ENCODE measurements around the gene PRKN.
"Not testable (repeated sequence)": the region's sequence is repeated elsewhere in the genome, so short reads cannot be mapped to it uniquely, and the experiment has no call there.

Gene PRKN

DNA sequence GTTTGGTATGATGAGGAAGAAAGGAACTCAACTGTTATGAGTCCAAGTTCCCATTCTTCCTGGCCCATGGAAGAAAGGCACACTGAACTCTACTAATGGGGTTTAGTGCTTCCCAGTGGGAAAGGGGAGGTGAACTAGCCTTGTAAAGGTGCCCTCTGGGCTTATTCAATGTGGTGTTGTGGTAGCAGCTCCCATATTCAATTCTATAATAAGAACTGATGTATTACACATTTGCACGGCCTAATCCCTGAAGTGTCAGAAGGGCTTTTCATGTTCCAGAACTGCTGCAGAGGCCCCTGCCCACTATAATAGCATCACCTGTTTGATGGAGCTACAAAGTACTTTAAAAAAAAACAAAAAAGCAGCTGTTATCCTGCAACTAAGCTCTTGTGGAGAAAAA is 17.1 kb downstream of the PRKN start:
- DNase-seq: no peak

DNA sequence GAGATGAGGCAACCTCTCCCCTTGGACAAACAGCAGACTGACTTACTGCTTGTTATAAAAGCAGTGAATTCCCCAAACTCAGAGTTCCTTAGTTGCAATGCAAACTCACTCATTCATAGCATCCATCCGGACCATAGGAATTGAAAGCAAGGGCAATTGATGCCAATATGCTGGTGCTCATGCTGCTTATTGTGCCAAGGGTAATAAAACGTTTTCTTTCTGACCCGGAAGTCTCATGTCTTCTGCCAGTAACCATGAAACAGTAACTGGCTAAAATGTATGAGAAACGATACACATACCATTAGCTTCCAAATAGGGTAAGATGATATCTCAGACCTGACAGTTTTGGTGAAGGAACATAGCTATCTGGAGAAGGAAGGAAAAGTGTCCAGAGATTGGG is 18.1 kb downstream of the PRKN start:
- DNase-seq: no peak

GRCh38 chr6:162708971-162709370 is 18.6 kb downstream of the PRKN start:
- no peak for DNase-seq

DNA sequence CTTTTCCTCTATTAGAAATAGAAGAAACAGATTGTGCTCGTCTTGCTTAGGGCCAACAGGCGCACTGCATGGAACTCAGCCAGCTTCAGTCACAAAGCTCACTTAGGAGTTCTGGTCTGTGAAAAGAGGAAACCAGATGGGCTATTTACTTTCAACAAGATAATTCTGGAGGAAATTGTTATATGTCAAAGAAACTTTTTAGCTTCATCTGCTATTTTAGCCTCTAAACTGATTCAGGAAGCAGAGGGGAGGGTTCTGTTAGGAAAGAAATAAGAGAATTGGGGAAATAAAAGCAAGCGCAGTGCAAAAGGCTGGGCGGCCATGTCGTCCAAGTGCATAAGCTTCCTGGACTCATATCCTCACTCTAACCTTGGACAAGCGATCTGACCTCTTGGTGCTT is 21.3 kb downstream of the PRKN start:
- no peak for DNase-seq

DNA sequence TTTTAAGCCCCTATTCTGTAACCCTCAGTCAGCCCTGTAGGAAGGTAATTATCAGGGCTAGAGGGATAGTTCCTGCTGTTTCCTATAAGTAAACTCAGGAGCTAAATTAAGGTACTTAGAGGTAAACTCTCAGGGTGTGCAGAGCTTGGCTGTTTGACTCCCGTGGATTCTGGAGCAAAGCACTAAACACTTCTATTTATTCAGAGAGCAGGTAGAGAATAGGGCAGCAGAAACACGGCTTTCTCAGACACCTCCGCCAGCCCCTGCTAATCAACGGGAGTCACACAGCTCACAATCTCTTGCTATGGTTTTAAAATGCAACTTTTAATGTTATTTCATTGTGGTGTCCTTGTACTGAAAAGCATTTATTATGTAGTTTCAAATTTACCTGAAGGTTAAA is 21.8 kb downstream of the PRKN start:
- no peak for DNase-seq

- DNase-seq: no peak
Observed at GRCh38 chr6:162704001-162704400, 23.6 kb downstream of the PRKN start.

GRCh38 chr6:162702446-162702845 is 25.1 kb downstream of the PRKN start:
- no peak for DNase-seq

- DNase-seq: no peak
Observed at GRCh38 chr6:162701551-162701950, 26.0 kb downstream of the PRKN start.

DNA sequence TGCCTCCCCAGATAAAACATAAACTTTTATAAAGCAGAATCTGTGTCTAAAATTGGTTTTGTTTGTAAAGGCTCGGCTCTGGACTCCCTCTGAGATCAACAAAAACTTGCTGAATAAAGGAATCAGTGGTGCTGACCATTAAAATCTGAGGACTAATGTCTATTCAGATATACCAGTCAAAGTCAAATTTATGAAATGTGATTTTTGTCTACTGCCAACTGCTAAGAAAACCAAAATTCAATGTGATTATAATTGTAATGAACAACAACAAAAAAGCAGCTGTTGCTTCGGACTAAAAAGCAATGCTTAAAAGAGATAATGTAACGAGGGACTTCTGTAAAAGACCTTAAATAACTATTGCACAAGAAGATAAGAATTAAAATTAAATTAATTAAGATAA is 26.6 kb downstream of the PRKN start:
- DNase-seq: no peak

DNA sequence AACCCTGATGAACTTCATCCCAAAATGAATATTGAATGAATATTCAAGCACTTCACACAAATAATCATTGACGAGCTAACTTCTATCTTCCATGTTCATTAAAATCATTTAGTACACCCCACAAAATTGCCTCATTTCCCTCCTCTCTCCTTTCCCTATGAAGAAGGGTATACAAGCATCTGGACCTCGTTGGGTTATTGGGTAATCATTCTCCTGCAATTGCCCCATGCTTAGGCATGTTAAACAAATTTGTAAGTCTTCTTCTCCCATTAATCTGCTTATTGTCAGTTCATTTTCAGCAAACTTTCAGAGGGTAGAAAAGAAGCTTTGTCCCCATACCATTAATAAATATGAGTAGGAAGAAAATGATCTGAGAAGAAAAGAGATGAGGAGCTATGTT is 27.6 kb downstream of the PRKN start:
- DNase-seq: no peak

- DNase-seq: no peak
Observed at GRCh38 chr6:162698440-162698839, 29.1 kb downstream of the PRKN start.

- DNase-seq: no peak
Observed at GRCh38 chr6:162697872-162698403, 29.6 kb downstream of the PRKN start.

DNA sequence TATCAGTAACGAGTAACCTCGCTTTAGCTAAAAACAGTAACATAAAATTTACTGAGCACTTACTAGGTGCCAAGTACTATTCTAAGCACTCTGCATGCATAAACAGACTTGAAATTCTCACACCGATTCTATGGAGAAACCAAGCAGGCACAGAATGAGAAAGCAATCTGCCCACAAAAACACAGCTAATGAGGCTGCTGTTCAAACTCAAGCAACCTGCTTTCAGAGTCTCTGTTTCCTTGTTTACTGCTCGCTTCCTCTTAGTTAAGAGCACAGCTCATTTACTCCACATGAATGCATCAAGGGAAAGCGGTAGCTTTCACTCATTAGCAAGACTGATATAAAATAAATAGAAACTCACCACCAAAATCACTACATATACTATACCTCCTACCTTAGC is 37.4 kb downstream of the PRKN start:
- no peak for DNase-seq

- no peak for DNase-seq
Observed at GRCh38 chr6:162688751-162689345, 38.7 kb downstream of the PRKN start.

DNA sequence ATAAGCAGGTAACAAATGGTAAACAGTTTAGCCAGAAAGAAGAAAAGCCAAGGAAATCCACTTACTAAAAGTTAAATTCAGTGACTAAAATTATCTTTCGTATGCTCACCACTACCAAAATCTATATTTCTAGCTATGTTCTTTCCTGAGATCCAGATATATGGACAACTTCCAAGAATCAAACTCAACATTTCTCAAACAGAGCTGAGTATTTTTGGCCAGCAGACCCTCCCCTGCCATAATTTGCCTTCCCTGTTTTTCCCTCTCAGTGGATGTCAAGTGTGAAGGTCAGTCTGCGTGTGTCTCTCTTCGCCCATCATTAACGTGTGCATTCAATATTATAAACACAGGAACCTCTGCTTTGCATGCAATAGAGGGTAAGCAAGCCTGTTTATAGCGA is 42.0 kb downstream of the PRKN start:
- no peak for DNase-seq

GRCh38 chr6:162684961-162685360 is 42.6 kb downstream of the PRKN start:
- no peak for DNase-seq

- no peak for DNase-seq
Observed at GRCh38 chr6:162684052-162684451, 43.5 kb downstream of the PRKN start.

GRCh38 chr6:162683135-162683534 is 44.4 kb downstream of the PRKN start:
- no peak for DNase-seq

DNA sequence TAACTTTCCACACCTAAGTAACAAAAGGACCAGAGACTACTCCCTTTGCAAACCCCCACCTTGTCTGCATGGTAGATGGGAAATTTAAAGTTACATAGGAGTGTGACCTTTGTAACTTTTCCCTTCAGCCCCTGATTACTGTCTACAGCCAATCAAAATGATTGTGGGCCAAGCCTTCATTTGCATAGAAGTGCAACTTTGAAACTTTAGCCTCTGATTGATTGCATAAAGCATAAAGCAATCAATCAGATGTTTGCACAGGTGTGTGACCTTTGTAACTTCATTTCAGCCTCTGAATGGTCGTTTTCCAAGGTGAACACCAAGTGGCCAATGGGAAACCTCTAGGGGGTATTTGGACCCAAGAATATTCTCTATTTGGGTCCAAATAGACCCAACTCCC is 46.1 kb downstream of the PRKN start:
- no peak for DNase-seq

GRCh38 chr6:162680871-162681270 is 46.7 kb downstream of the PRKN start:
- DNase-seq: no peak

DNA sequence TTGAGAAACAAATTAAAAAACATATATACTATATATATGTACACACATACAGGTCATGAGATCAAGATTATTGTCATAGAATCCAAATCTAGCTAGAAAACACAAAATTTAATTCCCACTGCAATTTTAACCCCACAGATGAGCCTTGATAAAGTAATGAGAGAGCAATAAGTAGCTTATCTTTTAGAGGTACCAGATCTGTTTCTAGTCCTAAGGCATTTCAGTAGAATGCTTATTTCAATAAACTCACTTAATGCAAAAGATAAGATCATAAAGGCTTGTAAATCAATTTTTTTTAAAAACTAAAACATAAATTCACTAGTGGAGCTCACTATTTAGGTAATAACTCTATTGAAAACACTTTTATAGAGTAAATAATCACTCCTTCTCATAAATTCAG is 47.2 kb downstream of the PRKN start:
- DNase-seq: no peak

- no peak for DNase-seq
Observed at GRCh38 chr6:162679681-162680080, 47.9 kb downstream of the PRKN start.

GRCh38 chr6:162678896-162679295 is 48.7 kb downstream of the PRKN start:
- DNase-seq: not testable (repeated sequence)

DNA sequence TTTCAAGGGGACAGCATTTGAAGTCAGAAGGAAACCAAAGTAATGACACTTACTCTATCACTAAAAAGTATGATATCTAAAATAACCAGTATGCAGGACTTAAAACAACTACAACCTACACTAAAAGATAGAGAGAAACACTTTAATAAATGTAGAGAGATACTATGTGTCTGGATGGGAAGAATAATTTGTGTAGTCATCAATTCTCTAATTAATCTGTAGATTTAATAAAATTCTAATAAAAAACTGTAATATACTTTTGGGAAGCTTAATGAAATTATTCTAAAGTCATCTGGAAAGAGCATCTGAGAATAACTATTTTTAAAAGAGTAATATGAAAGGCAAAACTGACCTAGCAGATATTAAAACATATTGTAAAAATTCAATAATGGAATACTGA is 52.1 kb downstream of the PRKN start:
- DNase-seq: no peak

GRCh38 chr6:162674452-162674851 is 53.1 kb downstream of the PRKN start:
- no peak for DNase-seq
